Keratinocyte (primary cell): Measurements from ENCODE around the gene SCNN1A.

Experiments
- CTCF ChIP-seq, 3 experiments: IDR thresholded peaks in 1 of 3; conservative IDR thresholded peaks in 1 of 3; optimal IDR thresholded peaks in 1 of 3; 2 replicates in 2 of 3; 3 replicates in 1 of 3; pipeline versions ENCODE3 to v1.5.1; 2011; ENCODE audit warnings: low read length in 3 of 3, mild to moderate bottlenecking in 3 of 3, moderate library complexity in 2 of 3, control low read depth in 1 of 3, inconsistent platforms in 1 of 3; ENCODE audit not compliant: insufficient read depth in 2 of 3; ENCODE audit errors: extremely low read depth in 1 of 3
- EZH2 ChIP-seq: IDR thresholded peaks from one replicate; pipeline ENCODE4 v1.6.1; 2012; ENCODE audit warnings: inconsistent platforms, mild to moderate bottlenecking, low read length, moderate library complexity

DNA sequence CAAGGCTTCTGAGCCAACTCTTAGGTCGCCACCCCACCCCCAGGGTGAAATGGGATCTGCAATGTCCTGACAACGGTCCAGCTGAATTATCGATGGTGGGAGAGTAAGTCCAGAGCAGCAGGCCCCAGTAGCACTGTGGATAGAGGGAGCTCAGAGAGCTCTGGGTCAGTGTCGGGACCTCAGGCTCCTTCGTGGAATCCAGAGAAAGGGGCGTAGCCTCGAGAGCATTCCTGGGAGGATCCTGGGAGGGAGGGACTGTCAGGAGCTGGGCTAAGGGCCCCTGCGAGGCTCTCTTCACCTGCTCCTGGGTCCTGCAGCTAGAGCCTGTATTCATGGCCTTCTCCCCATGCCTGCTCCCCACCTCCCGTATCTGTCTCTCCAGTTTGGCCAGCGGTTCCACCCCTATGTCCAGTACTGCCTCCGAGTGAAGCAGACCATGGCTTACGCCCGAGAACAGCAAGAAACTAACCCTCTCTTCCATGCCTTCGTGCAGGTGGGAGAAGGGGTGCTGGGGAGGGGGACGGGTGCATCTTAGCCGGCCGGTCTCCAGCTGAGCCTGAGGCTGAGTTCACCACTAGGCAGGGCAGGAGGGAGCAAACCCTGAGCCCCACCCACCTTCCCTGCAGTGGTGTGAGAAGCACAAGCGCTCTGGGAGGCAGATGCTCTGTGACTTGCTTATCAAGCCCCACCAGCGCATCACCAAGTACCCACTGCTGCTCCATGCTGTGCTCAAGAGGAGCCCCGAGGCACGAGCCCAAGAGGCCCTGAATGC lies 58.3 kb downstream of the SCNN1A start:
- TF ChIP-seq EZH2 = no peak
- TF ChIP-seq CTCF (optimal IDR thresholded peaks at IDR 0.05 in 1 of 3, IDR thresholded peaks at IDR 0.05 in 1 of 3, conservative IDR thresholded peaks at IDR 0.05 in 1 of 3; ENCODE audit: extremely low read depth in 1 of 3, insufficient read depth in 2 of 3, low read length in 3 of 3) = no peak
